Prostate gland (tissue), 2 donors: ENCODE results near the gene COL12A1. TPM values are rescaled to one million over a fixed set of nuclear protein-coding genes. Genes with fewer than 3 reads are reported as not detected.
A peak's percentile ranks its signal among the peaks of the same experiment; 100 is the strongest.

ENCODE experiments used
- DNase-seq: peaks from one replicate; pipeline ENCODE4 v3.0.0-alpha.2; 2019; ENCODE audit warnings: low spot score
- H3K27ac ChIP-seq, 2 donors: fragments of 200-600 bp; sonication (generic); 2 replicates each; pipeline ENCODE4 v1.5.1; 2017 to 2019
- H3K27me3 ChIP-seq: fragments of 200-600 bp; sonication (generic); replicated peaks from 2 replicates; pipeline ENCODE4 v1.5.1; 2019; ENCODE audit not compliant: insufficient read depth
- H3K36me3 ChIP-seq, 2 donors: fragments of 200-600 bp; sonication (generic); 1 replicate in 1 of 2; 2 replicates in 1 of 2; pipeline versions ENCODE4 v1.5.1 to v1.8.1; 2017 to 2019
- H3K4me1 ChIP-seq: fragments of 200-600 bp; sonication (generic); replicated peaks from 2 replicates; pipeline ENCODE4 v1.5.1; 2019
- H3K4me3 ChIP-seq, 2 donors: fragments of 200-600 bp; sonication (generic); 2 replicates each; pipeline ENCODE4 v1.5.1; 2017 to 2019
- H3K9me3 ChIP-seq: fragments of 200-600 bp; sonication (generic); 2 replicates; pipeline ENCODE4 v1.5.1; 2017
- POLR2A ChIP-seq: fragments of 450-650 bp; IDR thresholded peaks from one replicate; pipeline ENCODE4 v1.6.1; 2016; ENCODE audit warnings: antibody characterized with exemption, mild to moderate bottlenecking
- POLR2AphosphoS5 ChIP-seq: sonication (generic); formaldehyde crosslinking; IDR thresholded peaks from one replicate; pipeline ENCODE4 v1.6.1; 2017; ENCODE audit warnings: antibody characterized with exemption
- WGBS: methylation state at CpG from one replicate; pipeline ENCODE4 v1.1.5; 2018; 5-methylcytosine and 5-hydroxymethylcytosine counted together
- intact Hi-C: fragments of 100-400 bp; cut with DNase I; formaldehyde crosslinking; loops from one replicate; pipeline ENCODE4 v1.14.2; 2022
- total RNA-seq, 2 donors: library from RNA; depleted of rRNA; stranded (reverse); fragments of >200 nt; gene quantifications; one replicate each; pipeline ENCODE4 v1.1.0, GENCODE V29; 2016
- TF ChIP-seq, protein P1 (sequence below), 4 experiments: fragments of 200-600 bp in 2 of 4; fragments of 450-650 bp in 2 of 4; sonication (generic) in 2 of 4; IDR thresholded peaks; 1 replicate in 3 of 4; 2 replicates in 1 of 4; pipeline ENCODE4 v1.5.1; 2016 to 2019; ENCODE audit warnings: antibody characterized with exemption in 4 of 4, mild to moderate bottlenecking in 2 of 4, moderate library complexity in 2 of 4

The COL12A1 gene
- total RNA-seq, 2 donors from 2014 or later = 8.6 to 40.6 TPM

GRCh38 chr6:75106426-75106825 lies 99.4 kb downstream of the COL12A1 start:
- intact Hi-C loops = no loop called here
- no peak for TF ChIP-seq POLR2A
- TF ChIP-seq, protein P1, sequence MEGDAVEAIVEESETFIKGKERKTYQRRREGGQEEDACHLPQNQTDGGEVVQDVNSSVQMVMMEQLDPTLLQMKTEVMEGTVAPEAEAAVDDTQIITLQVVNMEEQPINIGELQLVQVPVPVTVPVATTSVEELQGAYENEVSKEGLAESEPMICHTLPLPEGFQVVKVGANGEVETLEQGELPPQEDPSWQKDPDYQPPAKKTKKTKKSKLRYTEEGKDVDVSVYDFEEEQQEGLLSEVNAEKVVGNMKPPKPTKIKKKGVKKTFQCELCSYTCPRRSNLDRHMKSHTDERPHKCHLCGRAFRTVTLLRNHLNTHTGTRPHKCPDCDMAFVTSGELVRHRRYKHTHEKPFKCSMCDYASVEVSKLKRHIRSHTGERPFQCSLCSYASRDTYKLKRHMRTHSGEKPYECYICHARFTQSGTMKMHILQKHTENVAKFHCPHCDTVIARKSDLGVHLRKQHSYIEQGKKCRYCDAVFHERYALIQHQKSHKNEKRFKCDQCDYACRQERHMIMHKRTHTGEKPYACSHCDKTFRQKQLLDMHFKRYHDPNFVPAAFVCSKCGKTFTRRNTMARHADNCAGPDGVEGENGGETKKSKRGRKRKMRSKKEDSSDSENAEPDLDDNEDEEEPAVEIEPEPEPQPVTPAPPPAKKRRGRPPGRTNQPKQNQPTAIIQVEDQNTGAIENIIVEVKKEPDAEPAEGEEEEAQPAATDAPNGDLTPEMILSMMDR (IDR thresholded peaks at IDR 0.05) = no peak
- TF ChIP-seq POLR2AphosphoS5 = no peak
- no peaks in the 10 kb centered on the region for H3K4me1 ChIP-seq
- H3K27me3 ChIP-seq = no peaks in the 10 kb centered on the region
- WGBS = 93% methylated on average over 2 of the region's 2 CpGs
- no peaks in the 10 kb centered on the region for H3K9me3 ChIP-seq
- no peak overlapping the region for H3K4me3 ChIP-seq
- no peak for DNase-seq
- H3K36me3 ChIP-seq = no peaks in the 10 kb centered on the region
- H3K27ac ChIP-seq = no peak overlapping the region

DNA sequence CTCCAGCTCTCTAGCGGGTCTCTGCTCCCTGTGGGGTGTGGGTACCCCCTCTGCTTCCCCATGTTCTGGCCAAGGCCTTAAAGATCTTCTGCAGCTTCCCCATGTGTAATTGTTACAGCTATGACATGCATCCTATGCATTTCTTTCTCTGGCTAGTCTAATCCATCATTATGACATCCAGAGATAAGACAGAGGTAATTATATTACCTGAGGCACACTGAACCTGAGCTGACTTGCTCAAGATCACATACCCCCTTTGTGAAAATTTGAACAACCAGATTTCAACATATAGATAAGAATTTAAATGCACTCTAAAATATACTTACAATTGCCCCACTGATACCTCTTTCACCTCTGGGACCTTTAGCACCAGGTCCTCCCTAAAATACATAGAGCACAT lies 102.4 kb downstream of the COL12A1 start:
- H3K4me1 ChIP-seq = no peaks in the 10 kb centered on the region
- intact Hi-C loops = no loop called here
- no peaks in the 10 kb centered on the region for H3K27me3 ChIP-seq
- H3K27ac ChIP-seq = no peak overlapping the region
- 37% methylated on average over 1 of the region's 1 CpG for WGBS
- H3K9me3 ChIP-seq = no peaks in the 10 kb centered on the region
- no peak overlapping the region for H3K4me3 ChIP-seq
- TF ChIP-seq POLR2A (no peak), POLR2AphosphoS5 (no peak)
- TF ChIP-seq, protein P1 (IDR thresholded peaks at IDR 0.05) = no peak
- no peaks in the 10 kb centered on the region for H3K36me3 ChIP-seq
- no peak for DNase-seq

- Histone ChIP-seq H3K9me3 (no peaks in the 10 kb centered on the region), H3K27ac (no peak overlapping the region), H3K4me3 (no peak overlapping the region), H3K4me1 (no peaks in the 10 kb centered on the region), H3K27me3 (no peaks in the 10 kb centered on the region), H3K36me3 (no peaks in the 10 kb centered on the region)
- TF ChIP-seq POLR2A (no peak), POLR2AphosphoS5 (no peak)
- TF ChIP-seq, protein P1 (IDR thresholded peaks at IDR 0.05) = no peak
- no peak for DNase-seq
- 74% methylated on average over 5 of the region's 5 CpGs for WGBS
- intact Hi-C loops = no loop called here
Measured at GRCh38 chr6:75102301-75102700, 103.6 kb downstream of the COL12A1 start.

DNA sequence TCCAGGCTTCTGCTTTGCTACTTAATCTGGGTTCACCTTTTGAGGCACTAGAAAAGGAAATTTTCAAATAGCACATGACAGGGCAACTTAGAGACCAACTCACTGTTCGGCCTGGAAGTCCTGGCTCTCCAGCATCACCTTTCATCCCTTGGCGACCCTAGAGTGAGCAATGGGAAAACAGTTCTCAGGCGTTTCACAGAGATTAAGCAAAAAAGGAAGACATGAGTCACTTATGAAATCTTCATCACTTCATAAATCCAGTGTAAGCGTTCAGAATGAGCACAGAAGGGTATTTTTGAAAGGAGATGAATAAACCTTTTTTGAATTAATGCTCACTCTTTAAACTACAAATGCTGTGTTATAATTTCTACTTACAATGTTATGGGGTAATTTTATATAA lies 104.0 kb downstream of the COL12A1 start:
- 62% methylated on average over 4 of the region's 4 CpGs for WGBS

DNA sequence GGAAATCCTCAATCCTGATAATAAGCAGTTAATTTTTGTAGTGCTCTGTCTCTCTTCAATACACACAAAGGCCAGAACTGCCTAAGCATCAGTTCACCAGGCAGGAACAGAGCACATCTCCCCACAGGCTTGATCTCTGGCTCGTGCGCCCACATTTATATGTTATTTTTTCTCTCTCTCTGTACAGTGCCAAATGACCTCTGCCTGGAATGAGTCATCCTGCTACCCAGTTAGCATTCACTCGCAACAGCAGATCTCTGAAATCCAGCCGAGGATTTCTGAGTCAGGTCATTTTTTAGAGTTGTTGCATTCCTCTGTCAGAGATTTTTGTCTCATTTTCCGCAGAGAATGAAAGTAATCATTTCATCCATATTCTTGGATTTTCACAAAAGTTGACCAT lies 107.1 kb downstream of the COL12A1 start:
- H3K4me3 ChIP-seq = no peak overlapping the region
- H3K9me3 ChIP-seq = no peaks in the 10 kb centered on the region
- no peaks in the 10 kb centered on the region for H3K36me3 ChIP-seq
- intact Hi-C loops = loop anchor here (5.0 kb wide), 1 partner anchor 104 kb away; no protein-coding TSS in a partner anchor
- H3K4me1 ChIP-seq = no peaks in the 10 kb centered on the region
- no peak for DNase-seq
- TF ChIP-seq POLR2AphosphoS5 (peak; percentile 26), POLR2A (no peak)
- TF ChIP-seq, protein P1 (IDR thresholded peaks at IDR 0.05) = no peak
- no peaks in the 10 kb centered on the region for H3K27me3 ChIP-seq
- WGBS = 34% methylated on average over 5 of the region's 5 CpGs
- no peak overlapping the region for H3K27ac ChIP-seq

More for the DNA sequence above, 104.0 kb downstream of the COL12A1 start:
- no peaks in the 10 kb centered on the region for H3K4me1 ChIP-seq
- no peak overlapping the region for H3K27ac ChIP-seq
- no peak overlapping the region for H3K4me3 ChIP-seq
- no peaks in the 10 kb centered on the region for H3K9me3 ChIP-seq
- TF ChIP-seq POLR2AphosphoS5 = no peak
- TF ChIP-seq, protein P1 (IDR thresholded peaks at IDR 0.05) = no peak
- TF ChIP-seq POLR2A = no peak
- intact Hi-C loops = no loop called here
- no peaks in the 10 kb centered on the region for H3K36me3 ChIP-seq
- no peaks in the 10 kb centered on the region for H3K27me3 ChIP-seq
- no peak for DNase-seq
